Measurements from ENCODE around the gene GRB10.

The GRB10 gene

GRCh38 chr7:50782375-50783208 is at the start of gene GRB10:
Gene GRB10, minus strand, starts transcription at chr7:50782896. Its CDS starts 50,574 bp downstream, at chr7:50732322.
- H3K9me3 Mint-ChIP-seq: peaks cover 5% of the 10 kb centered on the region
- DNase-seq (ENCODE audit: low spot score in 2 of 2) (no peak), ATAC-seq (peak; percentile 15)
- H3K4me1 Mint-ChIP-seq: peaks cover 10% of the 10 kb centered on the region
- no peak within 1 kb of the TSS for H3K27ac Mint-ChIP-seq
- peak within 1 kb of the TSS; percentile 63 for H3K4me3 Mint-ChIP-seq
- H3K36me3 Mint-ChIP-seq: no peaks in the 10 kb centered on the region

- ATAC-seq (no peak), DNase-seq (ENCODE audit: low spot score in 2 of 2) (no peak)
- Mint-ChIP-seq H3K9me3 (no peaks in the 10 kb centered on the region), H3K36me3 (peaks cover 10% of the 10 kb centered on the region), H3K4me1 (peaks cover 32% of the 10 kb centered on the region), H3K27ac (no peak overlapping the region), H3K4me3 (no peak overlapping the region)
Observed at GRCh38 chr7:50828801-50829200, 46.1 kb upstream of the GRB10 start.

GRCh38 chr7:50828116-50828515 is 45.4 kb upstream of the GRB10 start:
- Mint-ChIP-seq H3K9me3 (no peaks in the 10 kb centered on the region), H3K27ac (no peak overlapping the region), H3K4me3 (no peak overlapping the region), H3K4me1 (peaks cover 27% of the 10 kb centered on the region), H3K36me3 (peaks cover 6% of the 10 kb centered on the region)
- DNase-seq (ENCODE audit: low spot score in 2 of 2) (no peak), ATAC-seq (no peak)

- no peak overlapping the region for H3K27ac Mint-ChIP-seq
- H3K36me3 Mint-ChIP-seq: no peaks in the 10 kb centered on the region
- DNase-seq (ENCODE audit: low spot score in 2 of 2) (no peak), ATAC-seq (no peak)
- H3K9me3 Mint-ChIP-seq: no peaks in the 10 kb centered on the region
- no peak overlapping the region for H3K4me3 Mint-ChIP-seq
- H3K4me1 Mint-ChIP-seq: peaks cover 18% of the 10 kb centered on the region
Observed at GRCh38 chr7:50827281-50827680, 44.6 kb upstream of the GRB10 start.

GRCh38 chr7:50826371-50827172 is 43.9 kb upstream of the GRB10 start:
- peaks cover 17% of the 10 kb centered on the region for H3K4me1 Mint-ChIP-seq
- H3K9me3 Mint-ChIP-seq: no peaks in the 10 kb centered on the region
- no peak overlapping the region for H3K27ac Mint-ChIP-seq
- DNase-seq (ENCODE audit: low spot score in 2 of 2) (peak in 1 of 2 donors; percentile 51), ATAC-seq (peak; percentile 98)
- H3K4me3 Mint-ChIP-seq: no peak overlapping the region
- H3K36me3 Mint-ChIP-seq: no peaks in the 10 kb centered on the region

GRCh38 chr7:50825465-50825864 is 42.8 kb upstream of the GRB10 start:
- DNase-seq (ENCODE audit: low spot score in 2 of 2) (no peak), ATAC-seq (no peak)
- Mint-ChIP-seq H3K9me3 (no peaks in the 10 kb centered on the region), H3K27ac (no peak overlapping the region), H3K4me3 (no peak overlapping the region), H3K4me1 (peaks cover 17% of the 10 kb centered on the region), H3K36me3 (no peaks in the 10 kb centered on the region)

GRCh38 chr7:50824882-50825281 is 42.2 kb upstream of the GRB10 start:
- H3K4me1 Mint-ChIP-seq: peaks cover 17% of the 10 kb centered on the region
- no peak for ATAC-seq
- DNase-seq (ENCODE audit: low spot score in 2 of 2): no peak
- no peak overlapping the region for H3K4me3 Mint-ChIP-seq
- no peak overlapping the region for H3K27ac Mint-ChIP-seq
- no peaks in the 10 kb centered on the region for H3K36me3 Mint-ChIP-seq
- H3K9me3 Mint-ChIP-seq: no peaks in the 10 kb centered on the region

GRCh38 chr7:50822706-50823105 is 40.0 kb upstream of the GRB10 start:
- H3K36me3 Mint-ChIP-seq: no peaks in the 10 kb centered on the region
- ATAC-seq (no peak), DNase-seq (ENCODE audit: low spot score in 2 of 2) (no peak)
- H3K4me3 Mint-ChIP-seq: no peak overlapping the region
- peaks cover 13% of the 10 kb centered on the region for H3K4me1 Mint-ChIP-seq
- H3K27ac Mint-ChIP-seq: no peak overlapping the region
- no peaks in the 10 kb centered on the region for H3K9me3 Mint-ChIP-seq

- peaks cover 8% of the 10 kb centered on the region for H3K4me1 Mint-ChIP-seq
- DNase-seq (ENCODE audit: low spot score in 2 of 2) (no peak), ATAC-seq (no peak)
- no peak overlapping the region for H3K4me3 Mint-ChIP-seq
- H3K9me3 Mint-ChIP-seq: no peaks in the 10 kb centered on the region
- H3K27ac Mint-ChIP-seq: no peak overlapping the region
- no peaks in the 10 kb centered on the region for H3K36me3 Mint-ChIP-seq
Observed at GRCh38 chr7:50822110-50822509, 39.4 kb upstream of the GRB10 start.

- Mint-ChIP-seq H3K36me3 (no peaks in the 10 kb centered on the region), H3K27ac (no peak overlapping the region), H3K4me1 (peaks cover 2% of the 10 kb centered on the region), H3K9me3 (no peaks in the 10 kb centered on the region), H3K4me3 (no peak overlapping the region)
- DNase-seq (ENCODE audit: low spot score in 2 of 2) (no peak), ATAC-seq (no peak)
Observed at GRCh38 chr7:50821457-50822008, 38.8 kb upstream of the GRB10 start.

- Mint-ChIP-seq H3K36me3 (no peaks in the 10 kb centered on the region), H3K4me1 (no peaks in the 10 kb centered on the region), H3K27ac (no peak overlapping the region), H3K9me3 (no peaks in the 10 kb centered on the region), H3K4me3 (no peak overlapping the region)
- no peak for ATAC-seq
- DNase-seq (ENCODE audit: low spot score in 2 of 2): no peak
Observed at GRCh38 chr7:50818324-50818723, 35.6 kb upstream of the GRB10 start.

- ATAC-seq (no peak), DNase-seq (ENCODE audit: low spot score in 2 of 2) (no peak)
- no peaks in the 10 kb centered on the region for H3K9me3 Mint-ChIP-seq
- H3K4me3 Mint-ChIP-seq: no peak overlapping the region
- H3K27ac Mint-ChIP-seq: no peak overlapping the region
- H3K4me1 Mint-ChIP-seq: no peaks in the 10 kb centered on the region
- H3K36me3 Mint-ChIP-seq: no peaks in the 10 kb centered on the region
Observed at GRCh38 chr7:50817561-50817960, 34.9 kb upstream of the GRB10 start.

GRCh38 chr7:50815138-50815537 is 32.4 kb upstream of the GRB10 start:
- DNase-seq (ENCODE audit: low spot score in 2 of 2) (no peak), ATAC-seq (no peak)
- H3K4me1 Mint-ChIP-seq: no peaks in the 10 kb centered on the region
- no peak overlapping the region for H3K27ac Mint-ChIP-seq
- H3K36me3 Mint-ChIP-seq: no peaks in the 10 kb centered on the region
- no peaks in the 10 kb centered on the region for H3K9me3 Mint-ChIP-seq
- H3K4me3 Mint-ChIP-seq: no peak overlapping the region

GRCh38 chr7:50814166-50814565 is 31.5 kb upstream of the GRB10 start:
- DNase-seq (ENCODE audit: low spot score in 2 of 2): no peak
- H3K4me1 Mint-ChIP-seq: no peaks in the 10 kb centered on the region
- no peak overlapping the region for H3K27ac Mint-ChIP-seq
- H3K9me3 Mint-ChIP-seq: no peaks in the 10 kb centered on the region
- no peak for ATAC-seq
- no peaks in the 10 kb centered on the region for H3K36me3 Mint-ChIP-seq
- no peak overlapping the region for H3K4me3 Mint-ChIP-seq

- ATAC-seq (no peak), DNase-seq (ENCODE audit: low spot score in 2 of 2) (no peak)
- H3K4me3 Mint-ChIP-seq: no peak overlapping the region
- H3K36me3 Mint-ChIP-seq: no peaks in the 10 kb centered on the region
- H3K9me3 Mint-ChIP-seq: no peaks in the 10 kb centered on the region
- no peak overlapping the region for H3K27ac Mint-ChIP-seq
- no peaks in the 10 kb centered on the region for H3K4me1 Mint-ChIP-seq
Observed at GRCh38 chr7:50812841-50813475, 30.3 kb upstream of the GRB10 start.
